MV-4-11 (cell line): ENCODE data around the gene DNAAF1.

Experiments
- DNase-seq: peaks from one replicate; lab custom pipeline; 2025; lab: John Stamatoyannopoulos, UW

DNAAF1 gene

GRCh38 chr16:84161037-84161436 is 15.9 kb downstream of the DNAAF1 start:
- no peak for DNase-seq

- no peak for DNase-seq
These were observed 16.7 kb downstream of the DNAAF1 start for GRCh38 chr16:84161801-84162200.

DNA sequence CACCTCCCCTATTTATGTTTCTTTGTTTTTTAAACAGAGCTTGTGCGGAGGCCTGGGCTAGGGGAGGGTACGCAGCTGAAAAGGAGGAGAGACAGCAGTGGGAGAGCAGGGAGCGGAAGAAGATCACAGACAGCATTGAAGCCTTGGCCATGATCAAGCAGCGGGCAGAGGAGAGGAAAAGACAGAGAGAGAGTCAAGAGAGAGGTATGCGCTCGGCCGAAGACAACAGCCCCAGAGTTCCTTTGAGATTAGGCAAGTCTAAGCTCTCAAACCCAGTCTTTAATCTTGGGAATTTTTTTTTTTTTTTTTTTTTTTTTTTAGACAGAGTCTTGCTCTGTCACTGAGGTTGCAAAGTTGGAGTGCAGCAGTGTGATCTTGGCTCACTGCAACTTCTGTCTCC is 20.6 kb downstream of the DNAAF1 start:
- no peak for DNase-seq

DNA sequence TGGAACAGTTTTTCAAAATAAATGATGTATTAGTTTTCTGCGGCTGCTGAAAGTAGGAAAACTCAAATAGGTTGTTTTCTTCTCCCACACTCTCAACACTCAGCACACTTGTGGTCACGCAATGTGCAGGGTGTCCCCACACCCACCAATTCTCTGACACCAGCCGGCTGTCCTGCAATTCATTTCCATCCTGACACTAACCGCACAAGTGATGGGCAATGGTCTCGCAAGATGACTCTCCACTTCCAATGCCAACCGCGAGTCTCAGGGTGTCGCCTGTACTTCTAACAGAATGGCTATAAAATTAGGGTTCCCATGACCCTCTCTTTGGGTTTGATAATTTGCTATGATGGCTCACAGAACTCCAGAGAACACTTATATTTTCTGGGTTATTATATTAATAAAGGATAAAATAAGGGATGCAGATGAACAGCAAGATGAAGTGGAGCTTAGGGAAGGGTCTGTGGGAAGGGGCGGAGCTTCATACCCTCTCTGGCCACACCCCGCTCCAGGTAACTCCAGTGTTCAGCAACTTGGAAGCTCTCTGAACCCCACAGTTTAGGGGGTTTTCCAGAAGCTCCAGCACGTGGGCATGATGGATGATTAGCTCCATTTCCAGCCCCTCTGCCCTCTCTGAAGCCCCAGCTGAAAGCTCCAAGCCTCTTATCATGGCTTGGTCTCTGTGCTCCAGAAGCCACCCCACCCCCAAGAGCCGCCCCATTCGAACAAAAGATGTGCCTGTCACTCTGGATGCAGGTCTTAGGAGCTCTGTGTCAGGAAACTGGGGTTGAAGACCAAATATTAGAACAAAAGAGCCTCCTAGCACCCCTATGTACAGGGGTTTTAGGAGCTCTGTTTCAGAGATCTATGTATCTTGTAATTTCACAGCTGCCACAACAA is 21.9 kb downstream of the DNAAF1 start:
- DNase-seq, result no peak

DNA sequence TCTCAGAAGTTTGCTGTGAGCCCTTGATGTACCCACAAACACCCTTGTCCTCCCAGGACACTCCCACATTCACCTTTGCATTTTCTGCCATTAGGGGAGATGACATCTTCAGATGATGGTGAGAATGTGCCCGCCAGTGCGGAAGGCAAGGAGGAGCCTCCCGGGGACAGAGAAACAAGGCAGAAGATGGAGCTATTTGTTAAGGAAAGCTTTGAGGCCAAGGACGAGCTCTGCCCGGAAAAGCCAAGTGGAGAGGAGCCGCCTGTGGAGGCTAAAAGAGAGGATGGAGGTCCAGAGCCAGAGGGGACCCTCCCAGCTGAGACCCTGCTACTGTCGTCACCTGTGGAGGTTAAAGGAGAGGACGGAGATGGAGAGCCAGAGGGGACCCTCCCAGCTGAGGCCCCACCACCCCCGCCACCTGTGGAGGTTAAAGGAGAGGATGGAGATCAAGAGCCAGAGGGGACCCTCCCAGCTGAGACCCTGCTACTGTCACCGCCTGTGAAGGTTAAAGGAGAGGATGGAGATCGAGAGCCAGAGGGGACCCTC is 24.7 kb downstream of the DNAAF1 start:
- DNase-seq, result no peak

- DNase-seq, result no peak
These were observed 29.3 kb downstream of the DNAAF1 start for GRCh38 chr16:84174396-84174795.

- DNase-seq, result peak; percentile 91
These were observed 30.4 kb downstream of the DNAAF1 start for GRCh38 chr16:84175350-84176081.

GRCh38 chr16:84176192-84177053 is 31.3 kb downstream of the DNAAF1 start:
- no peak for DNase-seq

DNA sequence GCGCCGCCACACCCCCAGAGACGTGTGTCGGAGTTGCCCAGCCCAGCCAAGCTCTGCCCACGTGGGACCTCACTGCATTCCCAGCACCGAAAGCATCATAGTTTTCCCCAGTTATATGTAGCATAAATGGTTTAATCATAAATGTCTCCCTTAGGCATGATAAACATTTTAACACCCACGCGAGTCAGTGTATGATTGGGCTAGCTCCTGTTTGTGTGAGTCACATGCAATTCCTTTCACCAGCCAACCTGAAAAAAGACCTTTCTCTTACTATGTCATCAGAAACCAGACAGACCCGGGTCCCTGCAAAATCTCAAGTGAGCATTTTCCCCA is 32.6 kb downstream of the DNAAF1 start:
- DNase-seq, result no peak

- DNase-seq, result no peak
These were observed 33.1 kb downstream of the DNAAF1 start for GRCh38 chr16:84178146-84178765.

DNA sequence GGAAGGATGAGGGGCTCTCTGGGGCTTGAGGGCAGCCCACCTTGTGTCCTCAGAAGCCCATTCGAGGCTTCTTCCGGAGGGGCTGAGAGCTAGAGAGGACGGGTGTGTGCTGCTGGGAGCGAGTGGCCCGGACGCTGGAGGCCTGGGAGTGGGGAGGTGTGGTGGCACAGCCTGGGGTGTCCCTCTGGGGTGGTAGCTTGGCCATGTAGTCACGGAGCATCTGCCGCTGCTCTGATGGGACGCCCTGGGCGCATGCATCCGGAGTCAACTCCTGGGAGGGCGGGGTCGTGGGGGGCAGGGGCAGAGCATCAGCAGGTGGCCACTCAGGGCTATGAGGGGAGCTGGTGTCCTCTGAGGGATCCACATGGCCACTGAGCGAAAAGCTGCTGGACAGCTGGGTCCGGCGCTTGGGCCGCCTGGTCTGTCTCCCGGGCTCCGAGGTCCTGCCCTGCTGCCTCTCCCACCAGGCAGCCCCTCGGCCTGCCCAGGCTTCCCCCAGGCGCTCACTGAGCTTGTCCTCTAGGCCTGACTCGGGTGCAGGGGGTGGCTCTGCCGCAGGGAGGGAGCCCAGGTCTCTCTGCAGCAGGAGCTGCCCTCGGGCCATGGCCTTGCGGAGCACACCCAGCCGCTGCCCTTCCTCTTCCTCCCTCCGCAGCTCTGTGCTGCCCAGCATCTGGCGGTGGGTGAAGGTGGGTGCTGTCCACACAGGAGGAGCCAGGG is 33.9 kb downstream of the DNAAF1 start:
- no peak for DNase-seq

- DNase-seq, result no peak
These were observed 34.7 kb downstream of the DNAAF1 start for GRCh38 chr16:84179612-84180320.

DNA sequence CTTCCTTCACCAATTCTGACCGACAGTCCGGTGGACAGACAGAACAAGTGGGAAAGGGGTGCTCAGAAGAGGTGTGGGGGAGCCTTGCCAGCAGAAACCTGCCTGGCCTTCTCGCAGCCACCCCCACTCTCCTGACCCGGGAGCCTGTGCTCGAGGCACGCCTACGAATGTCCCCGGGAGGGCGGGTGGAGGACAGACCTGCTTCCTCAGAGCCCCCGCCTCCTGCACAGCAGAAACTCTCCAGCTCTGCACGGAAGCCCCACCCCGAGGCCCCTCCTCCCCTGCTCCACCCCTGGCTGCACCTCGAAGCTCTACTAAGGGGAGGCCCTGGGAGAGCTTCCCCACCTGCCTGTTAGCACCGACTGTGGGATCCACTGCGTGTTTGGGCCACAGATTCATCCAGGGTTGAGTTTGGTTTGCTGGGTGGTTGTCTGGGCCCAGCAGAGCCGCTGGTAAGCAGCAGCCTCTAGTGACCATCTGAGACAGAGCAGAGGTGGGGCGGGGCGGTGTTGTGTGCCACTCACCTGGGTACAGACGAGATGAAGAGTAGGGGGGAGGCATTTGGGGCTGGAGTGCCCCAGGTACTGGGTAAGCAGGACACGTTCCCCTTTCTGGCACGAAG is 35.5 kb downstream of the DNAAF1 start:
- no peak for DNase-seq

GRCh38 chr16:84181144-84181915 is 36.2 kb downstream of the DNAAF1 start:
- DNase-seq, result no peak

DNA sequence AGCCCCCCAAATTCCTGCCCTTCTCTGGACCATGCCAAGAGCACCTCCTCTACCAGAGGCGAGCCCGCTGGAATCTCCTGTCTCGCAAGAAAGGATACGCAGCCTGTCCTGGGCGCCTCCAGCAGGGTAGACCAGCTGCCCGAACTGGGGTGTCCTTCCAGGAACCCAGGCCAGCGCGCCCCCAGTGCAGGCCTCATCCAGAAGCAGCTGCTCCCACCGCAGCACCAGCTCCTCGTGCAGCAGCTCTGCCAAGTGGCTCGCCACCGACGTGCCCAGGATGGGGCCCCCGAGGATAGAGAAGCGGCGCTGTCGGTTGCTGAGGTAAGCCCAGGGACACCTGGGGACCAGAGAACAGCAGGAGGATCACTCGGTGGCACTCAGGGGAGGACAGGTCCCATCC is 37.0 kb downstream of the DNAAF1 start:
- no peak for DNase-seq

- no peak for DNase-seq
These were observed 37.8 kb downstream of the DNAAF1 start for GRCh38 chr16:84182680-84183571.

DNA sequence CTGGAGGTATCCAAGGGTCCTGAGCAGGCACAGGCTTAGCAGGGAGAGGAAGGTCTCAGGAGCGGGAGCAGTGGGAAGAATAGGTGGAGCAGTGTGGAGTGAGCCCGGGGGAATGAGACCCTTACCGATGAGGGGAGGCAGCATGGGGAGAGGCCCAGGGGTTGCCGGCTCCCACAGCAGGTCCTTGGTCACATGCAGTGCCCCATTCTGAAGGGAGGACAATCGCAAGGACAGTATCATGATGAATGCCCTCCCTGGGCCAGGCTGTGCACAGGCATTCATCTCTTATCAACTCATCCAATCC is 38.4 kb downstream of the DNAAF1 start:
- no peak for DNase-seq

DNA sequence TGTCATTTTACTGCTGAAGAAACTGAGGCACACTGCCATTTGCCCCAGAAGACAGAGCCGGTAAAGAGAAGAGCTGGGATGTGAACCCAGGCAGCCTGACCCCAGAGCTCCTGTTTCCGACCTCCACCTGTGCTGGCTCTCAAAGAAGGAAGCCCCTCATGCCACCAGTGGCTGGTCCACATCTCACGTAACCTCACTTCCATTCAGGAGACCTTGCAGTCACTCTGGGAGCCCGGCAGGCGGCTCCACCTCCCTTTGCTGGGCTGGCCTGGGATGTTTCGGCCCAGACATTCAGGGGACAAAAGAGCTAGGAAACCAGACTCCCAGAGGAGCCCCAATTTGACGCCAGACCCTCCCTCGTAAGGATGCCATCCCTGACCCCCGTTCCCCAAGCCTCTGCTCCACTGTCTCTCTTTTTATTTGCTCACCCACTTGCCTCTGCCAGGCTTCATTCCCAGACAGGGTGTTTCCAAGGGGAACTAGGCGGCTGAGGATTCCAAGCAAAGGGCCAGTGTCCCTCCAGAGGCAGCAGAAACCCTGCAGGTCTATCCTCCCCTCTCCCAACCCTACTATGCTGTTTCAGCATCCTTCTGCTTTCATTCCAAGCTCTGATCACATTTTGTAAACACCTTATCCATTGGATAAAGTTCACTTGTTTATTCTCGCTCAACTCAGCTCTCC is 38.9 kb downstream of the DNAAF1 start:
- no peak for DNase-seq
